AG10803 (cell line): Measurements from ENCODE around the gene SIM2.
A peak's percentile ranks its signal among the peaks of the same experiment; 100 is the strongest.

Source experiments
- DNase-seq: peaks from one replicate; pipeline ENCODE4 v3.0.0; 2010; ENCODE audit warnings: low read depth
- H3K4me3 ChIP-seq: 2 replicates; pipeline ENCODE4 v1.5.1; 2011; ENCODE audit warnings: mild to moderate bottlenecking, low read length, control low read depth
- TF ChIP-seq, protein P1 (sequence below): conservative IDR thresholded peaks from 2 replicates; pipeline ENCODE4 v1.5.1; 2011; ENCODE audit warnings: mild to moderate bottlenecking, low read length, control low read depth, inconsistent platforms

Gene SIM2

DNA sequence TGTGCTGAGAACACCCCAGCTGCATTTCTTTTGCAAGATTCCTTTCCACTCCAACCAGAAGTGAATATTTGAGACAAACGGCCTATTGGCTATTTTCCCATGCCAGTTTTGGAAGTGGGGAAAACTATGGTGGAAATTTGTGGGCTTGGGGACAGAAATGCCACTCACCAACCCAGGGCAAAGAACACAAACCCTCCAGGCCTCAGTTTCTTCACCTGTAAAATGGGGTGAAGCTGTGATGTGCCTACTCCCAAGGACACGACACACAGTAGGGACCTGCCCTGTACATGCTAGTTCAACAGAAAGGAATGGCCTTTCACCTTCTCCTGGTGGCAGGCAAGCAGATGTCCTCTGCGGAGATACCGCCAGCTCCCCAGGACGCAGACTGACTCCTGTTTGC lies 46.5 kb downstream of the SIM2 start:
- no peak for DNase-seq
- no peak overlapping the region for H3K4me3 ChIP-seq
- TF ChIP-seq, protein P1, sequence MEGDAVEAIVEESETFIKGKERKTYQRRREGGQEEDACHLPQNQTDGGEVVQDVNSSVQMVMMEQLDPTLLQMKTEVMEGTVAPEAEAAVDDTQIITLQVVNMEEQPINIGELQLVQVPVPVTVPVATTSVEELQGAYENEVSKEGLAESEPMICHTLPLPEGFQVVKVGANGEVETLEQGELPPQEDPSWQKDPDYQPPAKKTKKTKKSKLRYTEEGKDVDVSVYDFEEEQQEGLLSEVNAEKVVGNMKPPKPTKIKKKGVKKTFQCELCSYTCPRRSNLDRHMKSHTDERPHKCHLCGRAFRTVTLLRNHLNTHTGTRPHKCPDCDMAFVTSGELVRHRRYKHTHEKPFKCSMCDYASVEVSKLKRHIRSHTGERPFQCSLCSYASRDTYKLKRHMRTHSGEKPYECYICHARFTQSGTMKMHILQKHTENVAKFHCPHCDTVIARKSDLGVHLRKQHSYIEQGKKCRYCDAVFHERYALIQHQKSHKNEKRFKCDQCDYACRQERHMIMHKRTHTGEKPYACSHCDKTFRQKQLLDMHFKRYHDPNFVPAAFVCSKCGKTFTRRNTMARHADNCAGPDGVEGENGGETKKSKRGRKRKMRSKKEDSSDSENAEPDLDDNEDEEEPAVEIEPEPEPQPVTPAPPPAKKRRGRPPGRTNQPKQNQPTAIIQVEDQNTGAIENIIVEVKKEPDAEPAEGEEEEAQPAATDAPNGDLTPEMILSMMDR, result no peak

DNA sequence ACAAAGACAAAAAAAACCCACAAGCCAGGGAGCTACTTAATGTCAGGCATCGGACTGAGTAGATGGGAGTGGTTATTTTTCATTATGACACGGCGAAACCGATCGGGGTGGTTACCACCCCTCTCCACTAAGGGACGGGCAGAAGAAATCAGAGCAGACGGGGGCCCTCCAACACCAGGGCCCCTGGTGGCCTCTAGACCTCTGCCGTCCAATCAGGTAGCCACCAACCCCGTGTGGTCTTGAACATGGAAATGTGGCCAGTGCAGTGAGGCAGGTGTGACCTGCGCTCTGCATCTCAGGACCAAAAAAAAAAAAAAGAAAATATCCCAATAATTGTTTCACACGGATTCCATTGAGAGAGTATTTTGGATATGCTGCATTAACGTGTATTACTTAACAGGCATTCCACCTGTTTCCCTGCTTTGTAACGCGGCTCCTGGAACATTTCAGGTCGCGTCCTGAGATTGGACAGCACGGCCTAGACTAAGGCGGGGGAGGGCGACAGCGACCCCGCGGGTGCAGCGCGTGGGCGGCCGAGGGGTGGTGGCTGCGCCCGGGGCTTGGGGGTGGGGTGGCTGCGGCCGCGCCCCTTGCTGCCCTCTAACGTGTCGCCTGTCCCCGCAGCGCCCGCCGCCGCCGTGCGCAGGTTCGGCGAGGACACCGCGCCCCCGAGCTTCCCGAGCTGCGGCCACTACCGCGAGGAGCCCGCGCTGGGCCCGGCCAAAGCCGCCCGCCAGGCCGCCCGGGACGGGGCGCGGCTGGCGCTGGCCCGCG lies 48.3 kb downstream of the SIM2 start:
- no peak for DNase-seq
- peak overlapping the region; percentile 27 for H3K4me3 ChIP-seq
- TF ChIP-seq, protein P1, result no peak

DNA sequence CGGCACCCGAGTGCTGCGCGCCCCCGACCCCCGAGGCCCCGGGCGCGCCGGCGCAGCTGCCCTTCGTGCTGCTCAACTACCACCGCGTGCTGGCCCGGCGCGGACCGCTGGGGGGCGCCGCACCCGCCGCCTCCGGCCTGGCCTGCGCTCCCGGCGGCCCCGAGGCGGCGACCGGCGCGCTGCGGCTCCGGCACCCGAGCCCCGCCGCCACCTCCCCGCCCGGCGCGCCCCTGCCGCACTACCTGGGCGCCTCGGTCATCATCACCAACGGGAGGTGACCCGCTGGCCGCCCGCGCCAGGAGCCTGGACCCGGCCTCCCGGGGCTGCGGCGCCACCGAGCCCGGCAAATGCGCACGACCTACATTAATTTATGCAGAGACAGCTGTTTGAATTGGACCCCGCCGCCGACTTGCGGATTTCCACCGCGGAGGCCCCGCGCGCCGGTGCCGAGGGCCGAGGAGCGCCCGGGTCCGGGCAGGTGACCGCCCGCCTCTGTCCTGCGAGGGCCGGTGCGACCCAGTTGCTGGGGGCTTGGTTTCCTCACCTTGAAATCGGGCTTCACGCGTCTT lies 49.0 kb downstream of the SIM2 start:
- H3K4me3 ChIP-seq, result no peak overlapping the region
- peak; percentile 8 for DNase-seq
- TF ChIP-seq, protein P1, result 0 out of 2 replicates have a peak, but pooled peaks have one; percentile 13

DNA sequence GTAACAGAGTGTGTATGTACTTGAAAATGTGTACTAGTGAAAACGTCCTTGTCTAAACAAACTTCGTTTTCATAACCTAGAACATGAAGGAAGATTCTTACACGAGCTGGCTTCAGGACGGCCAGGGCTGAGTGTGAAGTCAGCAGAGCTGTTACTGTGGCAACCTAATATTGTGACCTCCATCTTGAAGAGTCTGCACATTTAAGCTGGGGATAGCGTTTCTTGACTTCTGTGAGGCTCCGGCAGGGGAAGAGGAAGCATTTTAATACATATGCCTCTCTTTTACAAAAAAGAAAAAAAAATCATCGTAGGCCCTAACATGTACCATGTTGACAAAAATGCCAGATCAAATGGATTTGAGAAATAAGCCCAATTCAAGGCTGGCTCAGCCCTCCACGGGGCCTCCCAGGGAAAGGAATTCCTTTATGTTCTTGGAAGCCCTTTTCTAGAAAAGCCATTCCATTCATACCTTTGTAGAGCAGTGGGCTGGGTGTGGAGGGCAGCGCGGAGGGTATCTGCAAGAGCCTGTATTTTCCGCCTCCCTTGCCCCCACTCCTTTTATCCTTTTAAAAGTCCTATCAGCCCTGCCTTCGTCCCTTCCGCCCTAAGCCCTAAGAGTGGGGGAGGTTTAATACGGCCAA lies 51.1 kb downstream of the SIM2 start:
- TF ChIP-seq, protein P1, result no peak
- DNase-seq, result peak; percentile 61

DNA sequence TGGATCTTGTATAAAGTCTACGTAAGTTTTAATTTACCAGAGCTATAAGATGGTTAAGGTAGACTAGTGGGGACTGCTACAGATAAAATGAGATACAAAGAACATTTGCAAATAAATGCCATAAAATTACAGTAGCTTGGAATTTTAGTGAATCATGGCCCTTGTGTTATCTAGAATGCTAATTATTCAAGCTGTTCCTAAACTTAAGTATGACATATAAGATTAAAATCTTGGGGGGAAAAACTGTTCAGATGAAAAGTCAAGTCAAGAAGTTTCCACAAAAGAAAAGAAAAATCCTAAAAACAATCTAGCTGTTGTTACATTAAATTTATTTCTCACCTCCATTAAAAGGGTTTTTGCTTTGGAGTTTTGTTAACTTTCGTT lies 51.7 kb downstream of the SIM2 start:
- TF ChIP-seq, protein P1, result no peak
- no peak for DNase-seq
- H3K4me3 ChIP-seq, result no peak overlapping the region

More for the DNA sequence above, 51.1 kb downstream of the SIM2 start:
- H3K4me3 ChIP-seq, result no peak overlapping the region

DNA sequence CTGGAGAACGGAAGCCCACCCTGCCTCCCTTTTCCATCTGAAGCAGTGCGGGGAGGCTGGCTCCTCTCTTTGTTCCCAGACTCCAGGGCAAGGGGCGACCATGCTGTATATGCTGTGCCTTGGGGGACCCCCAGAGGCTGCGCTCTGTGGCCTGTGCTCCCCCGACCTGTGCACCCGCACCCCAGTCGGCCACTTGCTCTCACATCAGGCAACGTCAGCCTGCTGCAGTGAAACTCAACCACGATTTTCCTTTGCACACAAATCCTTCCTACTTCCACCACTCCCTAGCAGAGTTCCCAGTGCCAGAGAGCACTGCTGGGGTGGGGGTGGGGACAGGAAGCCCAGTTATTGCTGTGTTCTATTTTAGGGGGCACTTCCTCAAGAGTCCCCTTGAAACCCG lies 52.5 kb downstream of the SIM2 start:
- H3K4me3 ChIP-seq, result no peak overlapping the region
- DNase-seq, result no peak
- TF ChIP-seq, protein P1, result no peak
